Activated CD8-positive, alpha-beta memory T cell treated with anti-CD3 and anti-CD28 coated beads, Interleukin-2, amount 50 U/mL, for 1 hour (primary cell): ENCODE data around the gene YAE1.

ENCODE experiments used
- DNase-seq: peaks from one replicate; pipeline ENCODE4 v3.0.0-alpha.2; 2020; ENCODE audit errors: extremely low read depth

Gene YAE1

GRCh38 chr7:39607865-39608264, 41.7 kb downstream of the YAE1 start:
- DNase-seq, result no peak

- DNase-seq, result no peak
These were observed 42.1 kb downstream of the YAE1 start for GRCh38 chr7:39608278-39608677.

- no peak for DNase-seq
These were observed 43.1 kb downstream of the YAE1 start for GRCh38 chr7:39609113-39609934.

- DNase-seq, result no peak
These were observed 43.7 kb downstream of the YAE1 start for GRCh38 chr7:39609935-39610263.

GRCh38 chr7:39613577-39613976, 47.4 kb downstream of the YAE1 start:
- DNase-seq, result no peak

- DNase-seq, result no peak
These were observed 48.1 kb downstream of the YAE1 start for GRCh38 chr7:39614299-39614698.

GRCh38 chr7:39615350-39615975, 49.3 kb downstream of the YAE1 start:
- no peak for DNase-seq

GRCh38 chr7:39616138-39616537, 49.9 kb downstream of the YAE1 start:
- no peak for DNase-seq

GRCh38 chr7:39617005-39617404, 50.8 kb downstream of the YAE1 start:
- no peak for DNase-seq

GRCh38 chr7:39618868-39619267, 52.7 kb downstream of the YAE1 start:
- no peak for DNase-seq

- DNase-seq, result no peak
These were observed 54.3 kb downstream of the YAE1 start for GRCh38 chr7:39620486-39620885.

- no peak for DNase-seq
These were observed 55.1 kb downstream of the YAE1 start for GRCh38 chr7:39621261-39621660.

GRCh38 chr7:39621784-39622411, 55.7 kb downstream of the YAE1 start:
- no peak for DNase-seq
